NCI-H510A (cell line): ENCODE measurements around the gene SLC6A7.

Experiments
- DNase-seq: peaks from one replicate; lab custom pipeline; 2025; lab: John Stamatoyannopoulos, UW

The SLC6A7 gene

DNA sequence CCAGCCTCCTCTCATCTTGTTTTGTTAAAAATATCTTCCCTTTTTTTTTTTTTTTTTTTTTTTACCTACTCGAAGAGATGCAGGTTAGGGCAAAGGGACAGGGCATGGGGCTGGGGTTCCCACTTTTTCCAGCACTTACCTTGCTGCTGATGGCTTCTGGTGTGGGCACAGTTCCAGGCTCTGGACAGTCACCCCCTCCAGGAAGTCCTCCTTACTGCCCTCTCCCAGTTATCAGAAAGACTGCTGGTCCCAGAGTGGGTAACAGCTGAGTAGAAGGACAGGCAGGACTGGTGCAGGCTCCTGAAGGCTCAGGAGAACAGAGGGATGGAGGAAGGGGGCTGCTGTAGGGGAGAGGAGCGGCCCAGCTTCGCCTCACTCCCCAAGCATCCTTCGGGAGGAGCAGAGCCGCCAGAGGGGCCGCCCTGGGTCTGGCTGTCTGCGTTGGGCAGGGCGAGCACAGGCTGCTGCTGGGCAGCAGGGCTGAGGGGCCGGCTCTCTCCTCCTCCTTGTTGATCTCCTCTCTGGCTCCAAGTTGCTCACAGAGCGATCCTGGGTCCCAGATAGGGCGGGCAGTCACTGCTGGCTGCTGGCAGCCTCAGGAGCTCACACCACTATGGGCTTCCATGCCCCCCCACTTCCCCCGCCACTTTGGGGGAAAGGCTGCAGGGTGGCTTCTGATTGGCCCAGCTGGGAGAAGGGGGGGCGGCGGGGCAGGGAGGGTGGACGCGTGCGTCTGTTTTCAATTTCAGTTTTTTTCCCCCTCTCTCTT is 34.4 kb upstream of the SLC6A7 start, which contains the start of gene PDGFRB:
PDGFRB (minus strand) TSS at position 588 of the 769 bp plus-strand sequence. CDS start 18,798 bp downstream, outside the sequence.
- DNase-seq, result peak; percentile 8

DNA sequence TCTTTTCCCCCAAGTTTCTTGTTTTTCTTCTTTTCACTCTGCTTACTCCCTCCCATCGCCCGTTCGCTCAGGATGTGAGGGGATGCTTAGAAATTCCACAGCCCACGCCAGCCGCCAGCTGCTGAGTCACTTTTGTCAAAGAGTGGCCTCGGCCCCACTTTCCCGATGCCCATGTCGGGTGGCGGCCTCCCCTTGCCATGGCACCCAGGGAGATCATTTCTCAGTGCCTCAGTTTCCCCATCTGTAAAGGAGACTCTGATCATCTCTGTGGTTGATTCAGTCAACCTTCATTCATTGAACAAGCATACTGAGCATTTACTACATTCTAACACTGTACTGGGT is 33.9 kb upstream of the SLC6A7 start:
- no peak for DNase-seq

DNA sequence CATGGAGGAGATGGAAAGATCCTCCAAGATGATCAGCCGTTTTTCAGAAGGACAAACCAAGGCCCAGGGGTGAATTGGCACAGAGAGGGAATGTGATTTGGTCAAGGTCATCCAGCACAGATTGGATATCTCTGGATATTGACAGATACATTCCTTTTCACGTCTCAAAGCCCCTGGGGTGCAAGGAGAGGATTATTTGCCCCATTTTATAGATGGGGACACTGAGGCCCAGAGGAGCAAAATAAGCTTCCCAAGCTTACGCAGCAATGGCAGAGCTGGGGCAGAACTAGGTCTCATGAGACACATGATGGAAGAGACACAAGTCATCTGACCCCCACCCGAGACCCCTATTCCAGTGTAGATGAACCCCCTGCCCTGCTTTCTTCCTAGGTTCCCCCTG is 33.3 kb upstream of the SLC6A7 start:
- no peak for DNase-seq

DNA sequence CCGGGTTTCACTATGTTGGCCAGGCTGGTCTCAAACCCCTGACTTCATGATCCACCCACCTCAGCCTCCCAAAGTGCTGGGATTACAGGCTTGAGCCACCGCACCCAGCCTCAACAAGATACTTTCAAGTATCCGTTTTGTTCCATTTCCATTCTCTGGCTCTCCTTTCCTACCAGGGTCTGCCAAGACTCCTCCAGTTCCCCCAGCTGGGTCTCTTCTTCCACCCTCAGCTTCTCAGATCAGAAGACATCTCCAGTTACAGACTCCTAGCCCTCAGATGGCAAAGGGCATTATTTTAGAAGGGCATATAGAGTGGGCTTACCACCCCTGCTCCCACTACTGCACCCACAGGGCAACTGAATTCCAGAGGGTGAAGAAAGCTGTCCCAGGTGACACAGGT is 32.7 kb upstream of the SLC6A7 start:
- DNase-seq, result no peak

DNA sequence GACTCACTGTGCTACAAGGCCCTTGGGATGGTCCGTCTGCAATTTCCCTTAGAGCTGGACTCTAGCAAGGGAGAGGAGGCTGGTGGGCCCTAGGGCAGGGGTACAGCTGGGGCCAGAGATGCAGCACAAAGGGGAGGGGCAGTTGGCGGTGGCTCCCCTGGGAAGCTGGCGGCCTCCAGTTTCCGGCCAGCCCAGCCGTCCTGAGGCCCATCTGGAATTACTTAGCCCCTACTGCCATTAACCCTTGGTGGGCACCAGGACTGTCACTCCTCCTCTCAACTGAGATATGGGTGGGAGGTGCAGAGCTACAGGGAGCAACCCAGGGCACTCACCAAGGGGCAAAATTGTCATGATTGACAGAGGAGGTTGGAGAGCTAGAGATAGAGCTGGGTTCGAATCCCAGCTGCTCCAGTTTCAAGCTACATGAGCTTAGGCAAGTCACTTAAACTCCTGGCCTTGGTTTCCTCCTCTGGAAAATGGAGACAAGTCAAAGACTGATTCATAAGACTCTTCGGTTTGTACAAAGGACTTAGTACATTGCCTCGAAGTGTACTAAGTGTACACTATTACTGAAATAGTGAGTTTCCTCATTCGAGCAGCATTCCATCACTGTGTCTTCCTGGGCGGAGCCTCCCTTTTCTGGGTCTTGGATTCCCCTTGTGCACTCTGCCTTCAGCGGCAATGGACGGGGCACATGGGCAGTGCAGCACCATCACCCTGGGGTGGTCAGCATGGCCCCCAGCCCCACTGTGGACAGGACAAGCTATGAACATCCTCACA is 31.5 kb upstream of the SLC6A7 start:
- DNase-seq, result no peak

DNA sequence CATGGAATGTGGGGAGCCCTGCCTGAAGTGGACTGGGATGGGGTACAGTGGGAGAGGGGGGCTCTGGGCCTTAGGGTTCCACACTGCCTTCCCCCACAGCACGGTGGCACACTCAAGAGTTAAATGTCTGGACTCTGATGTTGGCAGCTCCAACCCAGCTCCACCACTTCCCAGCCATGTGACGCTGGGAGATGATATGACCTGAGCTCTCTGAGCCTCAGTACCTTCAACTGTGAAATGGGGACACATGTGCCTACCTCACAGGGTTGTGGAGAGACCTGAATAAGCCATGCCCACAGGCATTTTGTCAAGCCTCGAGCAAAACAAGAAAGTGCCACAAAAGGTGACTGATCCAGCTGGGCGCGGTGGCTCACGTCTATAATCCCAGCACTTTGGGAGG is 30.8 kb upstream of the SLC6A7 start:
- DNase-seq, result no peak

DNA sequence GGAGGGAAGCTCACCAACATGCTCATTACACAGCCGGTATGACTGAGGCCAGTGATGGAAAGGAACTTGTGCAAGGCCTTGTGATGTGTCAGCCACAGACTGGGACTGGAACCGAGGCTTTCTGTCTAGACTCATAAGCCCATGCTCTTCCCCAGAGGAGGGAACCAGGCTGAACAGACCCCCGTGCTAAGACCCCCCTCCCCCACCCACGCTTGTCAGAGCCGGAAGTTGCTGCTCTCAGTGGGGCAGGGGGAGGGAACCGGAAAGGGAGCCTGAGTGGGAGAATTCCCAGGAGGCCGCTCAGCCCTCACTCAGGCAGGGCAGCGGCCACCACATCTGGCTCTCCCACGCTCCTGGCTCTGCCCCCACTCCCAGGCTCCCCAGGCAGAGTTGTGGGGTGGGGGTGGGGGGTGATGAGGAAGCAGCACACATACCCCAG is 30.1 kb upstream of the SLC6A7 start:
- no peak for DNase-seq

DNA sequence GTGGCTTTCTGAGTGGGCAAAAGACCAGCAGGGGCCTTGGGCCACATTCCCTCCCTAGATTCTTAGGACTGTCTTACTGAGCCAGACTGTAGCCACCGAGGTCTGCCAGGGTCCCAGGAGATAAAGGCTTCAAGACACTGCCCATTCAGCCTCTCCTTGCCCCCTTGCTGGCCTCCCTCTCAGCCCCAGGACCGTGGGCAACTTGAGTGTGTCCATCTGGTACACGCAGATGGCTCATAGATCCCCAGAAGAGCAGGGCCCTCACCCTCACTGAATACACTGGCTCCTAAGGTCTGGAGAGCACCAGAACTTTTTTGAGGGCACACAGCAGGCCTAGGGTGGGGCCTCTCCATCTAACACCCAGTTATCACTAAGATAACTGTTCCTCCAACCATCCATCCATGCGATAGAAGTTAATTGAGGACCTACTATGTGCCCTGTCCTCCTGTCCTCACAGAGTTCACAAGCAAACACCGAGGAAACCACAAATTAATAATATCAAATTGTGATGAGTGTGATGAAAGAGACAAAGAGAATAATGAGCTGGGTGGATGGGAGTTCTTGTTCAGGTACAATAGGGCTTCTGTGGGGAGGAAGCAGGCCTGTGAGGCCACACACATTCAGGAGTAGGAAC is 29.3 kb upstream of the SLC6A7 start:
- DNase-seq, result no peak

DNA sequence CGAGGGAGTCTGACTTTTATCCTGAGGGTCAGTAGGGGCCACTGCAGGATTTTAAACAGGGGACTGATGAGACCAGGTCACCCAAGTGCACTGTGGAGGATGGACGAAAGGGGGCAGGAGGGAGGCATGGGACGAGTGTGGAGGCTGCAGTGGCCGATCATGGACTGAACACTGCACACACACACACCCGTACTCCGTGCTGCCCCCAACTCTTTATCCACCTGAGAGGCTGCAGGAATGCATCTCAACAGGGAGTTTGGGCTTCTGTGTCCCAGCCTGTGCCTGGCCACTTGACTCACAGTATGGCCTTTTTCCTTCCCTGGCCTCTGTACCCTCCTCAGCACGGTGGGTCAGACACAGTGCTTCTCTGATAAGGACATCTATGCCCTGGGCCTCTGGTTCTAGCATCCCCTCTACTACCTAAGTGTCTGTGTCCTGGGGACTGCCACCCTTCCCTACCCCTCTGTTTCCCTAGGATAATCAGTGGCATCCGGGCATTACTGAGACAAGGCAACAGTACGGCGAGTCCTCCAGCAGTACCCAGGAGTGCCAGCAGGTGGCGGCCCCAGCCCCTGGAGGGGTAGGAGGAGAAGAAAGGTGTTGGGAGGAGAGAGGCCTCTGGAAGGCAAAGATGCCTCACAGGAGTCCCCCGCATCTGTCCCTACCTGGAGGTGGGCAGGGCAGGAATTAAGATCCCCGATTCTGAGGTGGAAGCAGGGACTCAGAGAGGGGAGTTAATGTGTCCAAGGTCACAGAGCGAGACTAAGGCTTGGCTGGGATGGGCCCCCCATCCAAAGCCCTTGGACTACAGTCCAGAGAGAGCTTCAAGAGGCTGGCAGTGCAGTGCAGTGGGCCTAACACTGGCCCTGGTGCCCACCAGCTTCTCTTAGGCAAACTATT is 28.4 kb upstream of the SLC6A7 start:
- DNase-seq, result peak; percentile 7

DNA sequence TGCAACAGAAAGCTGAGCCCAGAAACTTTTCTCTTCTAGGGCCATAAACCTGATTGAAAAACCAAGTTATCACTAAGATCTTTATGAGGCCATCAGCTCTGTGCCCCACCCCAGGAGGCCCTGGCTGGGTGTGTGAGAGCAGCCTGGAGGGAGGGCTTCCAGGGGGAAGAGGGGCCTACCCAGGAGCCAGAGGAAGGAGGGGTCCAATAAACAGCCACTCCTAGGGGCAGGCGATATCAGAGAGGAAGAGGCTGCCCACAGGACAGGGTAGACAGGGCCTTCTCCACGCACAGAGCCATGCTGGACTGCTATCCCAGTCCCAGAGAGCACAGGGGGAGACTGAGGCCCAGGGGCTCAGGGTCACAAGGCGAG is 27.7 kb upstream of the SLC6A7 start:
- no peak for DNase-seq

DNA sequence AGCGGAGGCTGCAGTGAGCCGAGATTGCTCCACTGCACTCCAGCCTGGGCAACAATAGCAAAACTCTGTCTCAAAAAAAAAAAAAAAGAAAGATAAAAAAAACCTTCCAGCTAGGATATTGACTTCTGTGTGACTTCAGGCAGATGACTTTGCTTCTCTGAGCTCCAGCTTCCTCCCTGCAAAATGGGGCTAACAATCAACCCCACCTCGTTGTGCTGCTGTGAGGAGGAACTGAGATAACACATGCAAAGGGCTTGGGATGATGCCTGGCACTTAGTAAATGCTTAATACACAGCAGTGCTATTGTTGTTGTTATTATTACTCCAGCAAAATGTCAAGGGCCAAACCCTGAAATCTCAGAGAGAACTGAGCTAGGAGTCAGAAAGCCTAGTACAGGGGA is 26.8 kb upstream of the SLC6A7 start:
- no peak for DNase-seq

DNA sequence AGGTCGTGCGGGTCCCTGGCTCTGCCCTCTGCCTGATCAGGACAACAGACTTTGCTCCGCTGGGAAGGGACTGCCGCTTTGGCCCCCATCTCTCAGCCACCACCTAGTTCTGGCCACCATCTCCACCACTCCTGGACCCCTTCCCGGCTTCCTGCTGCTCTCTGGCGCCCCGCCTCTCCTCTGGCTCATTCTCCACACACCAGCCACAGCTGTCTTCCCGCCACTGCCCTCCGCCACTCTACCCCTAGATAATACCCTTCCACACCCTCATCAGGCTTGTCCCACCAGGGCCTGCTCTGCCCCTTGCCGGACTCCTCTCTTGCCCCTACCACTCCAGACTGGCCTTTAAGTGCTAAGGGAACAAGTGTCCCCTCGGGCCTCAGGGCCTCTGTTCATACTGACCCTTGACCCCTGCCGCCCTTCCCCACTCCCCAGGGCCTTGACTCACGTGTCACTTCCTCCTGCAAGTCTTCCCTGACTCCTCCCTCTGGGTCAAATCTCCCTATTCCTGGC is 26.3 kb upstream of the SLC6A7 start:
- no peak for DNase-seq

DNA sequence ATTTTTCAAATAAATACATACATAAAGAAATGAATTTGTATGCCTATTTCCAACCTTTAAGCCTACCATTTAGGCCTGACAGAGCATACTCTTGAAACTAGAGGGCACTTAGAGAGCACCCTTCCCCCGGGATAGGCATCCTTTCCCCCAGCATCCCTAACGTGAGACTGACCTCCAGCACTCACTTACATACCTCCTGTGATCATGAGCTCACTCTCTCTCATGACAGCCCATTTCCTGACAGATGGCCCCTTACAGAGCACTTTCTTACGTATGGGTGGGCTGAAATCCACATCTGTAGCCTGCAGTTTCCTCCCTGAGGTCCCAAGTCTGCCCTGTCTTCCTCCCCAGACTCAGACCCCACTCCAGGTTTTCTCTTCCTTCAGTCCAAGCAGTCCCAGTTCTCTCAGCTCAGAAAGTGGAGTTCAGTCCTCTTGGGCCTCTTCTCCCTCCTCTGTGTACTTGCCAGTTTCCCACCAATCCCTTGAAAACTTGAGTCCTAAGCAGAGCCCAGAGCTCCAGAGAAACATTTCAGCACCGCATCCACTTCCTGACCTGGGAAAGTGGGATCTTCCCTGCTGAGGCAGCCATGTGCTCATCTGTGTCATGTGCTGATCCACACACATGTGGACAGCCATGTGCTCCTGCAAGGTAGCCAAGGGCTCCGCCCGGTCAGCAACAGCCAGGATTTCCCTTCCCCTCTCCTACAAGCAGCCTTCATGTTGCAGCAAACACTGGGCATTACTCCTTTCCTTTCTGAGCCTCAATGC is 25.5 kb upstream of the SLC6A7 start:
- no peak for DNase-seq

DNA sequence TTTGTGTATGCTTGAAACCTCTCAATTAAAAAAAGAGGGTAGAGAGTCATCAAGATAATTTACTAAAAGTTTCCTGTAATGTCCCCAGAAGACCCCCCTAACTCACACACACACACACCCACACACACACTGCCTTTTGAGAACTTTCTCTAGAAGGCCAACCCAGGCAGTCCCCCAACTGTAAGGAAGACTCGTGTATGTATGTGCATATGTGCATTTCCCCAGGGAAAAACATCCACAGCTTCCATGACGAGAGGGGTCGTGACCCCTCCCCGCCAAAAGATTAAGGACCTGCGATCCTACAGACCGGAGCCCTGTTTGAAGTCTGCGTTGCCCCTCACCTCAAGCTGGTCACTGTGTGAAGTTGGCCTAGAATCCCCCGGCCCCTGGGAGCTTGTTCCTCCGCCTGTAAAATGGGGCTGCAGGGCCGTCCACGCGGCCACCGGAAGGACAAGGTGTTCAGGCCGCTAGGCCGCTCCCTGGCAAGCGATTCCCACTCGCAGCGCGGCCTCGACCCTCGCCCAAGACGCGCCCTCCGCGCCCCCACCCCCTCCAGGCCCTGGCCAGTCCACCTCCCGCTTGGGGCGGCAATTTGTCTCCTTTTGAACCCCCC is 23.7 kb upstream of the SLC6A7 start:
- no peak for DNase-seq

DNA sequence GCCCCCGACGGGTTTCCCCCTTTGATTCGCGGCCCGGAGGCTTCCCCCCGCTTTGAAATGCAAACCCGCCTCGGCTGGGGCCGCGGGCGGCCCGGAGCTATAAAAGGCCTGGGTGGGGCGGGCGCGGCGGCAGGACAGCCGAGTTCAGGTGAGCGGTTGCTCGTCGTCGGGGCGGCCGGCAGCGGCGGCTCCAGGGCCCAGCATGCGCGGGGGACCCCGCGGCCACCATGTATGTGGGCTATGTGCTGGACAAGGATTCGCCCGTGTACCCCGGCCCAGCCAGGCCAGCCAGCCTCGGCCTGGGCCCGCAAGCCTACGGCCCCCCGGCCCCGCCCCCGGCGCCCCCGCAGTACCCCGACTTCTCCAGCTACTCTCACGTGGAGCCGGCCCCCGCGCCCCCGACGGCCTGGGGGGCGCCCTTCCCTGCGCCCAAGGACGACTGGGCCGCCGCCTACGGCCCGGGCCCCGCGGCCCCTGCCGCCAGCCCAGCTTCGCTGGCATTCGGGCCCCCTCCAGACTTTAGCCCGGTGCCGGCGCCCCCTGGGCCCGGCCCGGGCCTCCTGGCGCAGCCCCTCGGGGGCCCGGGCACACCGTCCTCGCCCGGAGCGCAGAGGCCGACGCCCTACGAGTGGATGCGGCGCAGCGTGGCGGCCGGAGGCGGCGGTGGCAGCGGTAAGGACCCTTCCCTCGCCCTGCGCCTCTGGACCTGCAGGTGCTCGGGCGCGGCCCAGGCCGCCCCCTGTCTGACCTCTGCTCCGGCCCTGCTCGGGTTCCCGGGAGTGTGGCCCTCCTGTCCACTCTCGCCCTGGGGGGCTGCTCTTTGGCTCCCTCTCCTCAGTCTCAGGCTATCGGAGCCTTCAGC is 23.0 kb upstream of the SLC6A7 start, which contains the start of gene CDX1:
CDX1 (plus strand) TSS at position 129 of the 862 bp plus-strand sequence; CDS start at position 228, 99 bp downstream.
- DNase-seq, result no peak

DNA sequence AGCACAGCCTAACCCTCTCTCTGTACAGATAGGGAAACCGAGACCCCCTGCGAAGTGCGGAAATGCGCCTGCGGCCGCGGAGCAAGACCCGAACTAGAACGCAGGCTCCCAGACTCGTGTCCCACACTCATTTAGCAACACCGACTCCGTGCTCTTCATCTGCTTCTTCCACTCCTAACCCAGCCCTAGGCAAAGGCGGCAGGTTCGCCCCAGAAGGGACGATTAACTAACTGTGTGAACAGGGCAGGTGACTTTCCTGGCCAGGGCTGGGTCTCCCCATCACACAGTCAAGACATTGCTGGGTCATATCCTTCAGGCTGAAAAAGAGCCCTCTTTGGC is 22.4 kb upstream of the SLC6A7 start:
- no peak for DNase-seq

DNA sequence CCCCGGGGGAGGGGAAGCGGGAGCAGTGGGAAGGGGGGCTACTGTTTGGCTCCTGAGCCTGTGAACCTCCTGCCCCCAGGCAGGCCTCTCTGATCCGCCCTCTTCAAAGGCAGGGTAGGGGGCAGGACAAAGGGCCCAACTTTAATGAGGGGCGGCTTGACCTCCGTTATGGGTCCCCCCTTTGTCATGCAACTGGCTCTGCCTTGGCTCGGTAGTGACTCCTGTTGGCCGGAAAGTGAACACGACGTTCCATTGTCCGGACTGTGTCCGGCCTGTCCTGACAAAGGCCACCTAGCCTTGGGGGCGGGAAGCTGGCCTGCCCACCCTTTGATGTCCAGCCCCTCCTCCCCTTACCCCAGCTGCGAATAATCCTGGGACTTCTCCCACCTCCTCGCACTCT is 22.0 kb upstream of the SLC6A7 start:
- DNase-seq, result no peak

DNA sequence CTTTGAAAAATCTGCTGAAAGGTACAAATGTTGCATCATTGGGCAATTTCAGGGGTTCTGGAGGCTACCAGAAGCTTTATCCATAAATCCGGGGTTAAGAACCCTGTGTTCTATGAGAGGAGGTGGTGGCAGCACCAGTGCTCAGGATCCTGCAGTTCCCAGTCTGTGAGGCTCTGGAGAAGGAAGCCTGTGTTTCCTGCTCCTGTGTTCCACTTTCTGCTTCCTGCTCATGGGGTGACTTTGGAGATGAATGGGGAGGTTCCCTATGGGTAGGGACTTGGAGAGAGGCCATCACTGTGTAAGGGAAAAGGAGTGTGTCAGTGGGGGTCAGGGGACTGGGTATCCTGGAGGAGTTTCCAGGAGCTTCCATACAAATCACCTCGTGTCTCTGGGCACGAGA is 21.0 kb upstream of the SLC6A7 start:
- DNase-seq, result no peak

DNA sequence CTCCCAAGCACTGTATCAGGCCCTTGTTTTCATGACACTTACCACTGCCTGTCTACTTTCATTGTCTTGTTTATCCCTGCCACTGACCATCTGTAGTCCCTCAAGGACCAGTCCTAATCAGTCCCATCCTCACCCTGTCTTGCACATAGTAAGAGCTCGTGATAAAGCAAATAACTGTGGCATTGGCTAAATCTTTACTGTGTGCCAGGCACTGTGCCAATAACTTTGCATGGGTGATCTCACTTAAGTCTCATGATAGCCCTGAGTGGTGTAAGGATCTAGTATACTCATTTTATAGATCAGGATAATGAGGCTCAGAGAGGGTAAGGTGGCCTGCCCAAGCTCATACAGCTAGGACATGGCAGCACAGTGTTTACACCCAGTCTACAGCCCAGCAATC is 17.7 kb upstream of the SLC6A7 start:
- no peak for DNase-seq

DNA sequence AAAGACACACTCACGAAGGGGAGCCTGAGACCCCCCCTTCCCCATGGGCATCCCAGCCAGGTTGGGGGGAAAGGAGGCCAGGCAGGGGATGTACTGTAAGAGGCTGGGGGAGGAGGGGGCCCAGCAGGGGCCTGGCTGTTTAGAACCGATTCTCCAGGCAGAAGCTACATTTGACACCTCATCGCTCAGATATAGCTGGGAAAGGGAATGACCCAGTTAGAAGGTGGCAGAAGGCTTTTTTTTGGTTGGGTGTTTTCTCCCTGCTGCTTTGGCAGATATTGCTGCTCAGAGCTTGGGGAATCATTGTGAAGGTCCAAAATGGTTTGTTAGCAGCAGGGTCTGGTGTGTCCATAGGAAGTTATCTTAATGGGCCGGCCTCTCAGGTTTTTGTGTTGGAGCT is 17.3 kb upstream of the SLC6A7 start:
- DNase-seq, result no peak
